MM.1S (cell line): ENCODE results near the gene LHFPL4.

Source experiments
- DNase-seq: peaks from one replicate; pipeline ENCODE4 v3.0.0-alpha.2; 2015
- H2AFZ ChIP-seq: fragments of 300-600 bp; sonication (generic); 2 replicates; pipeline ENCODE4 v1.6.0; 2016; ENCODE audit warnings: antibody characterized with exemption, low read length
- H3F3A ChIP-seq: fragments of 300-600 bp; sonication (generic); 2 replicates; pipeline ENCODE4 v1.6.1; 2016; ENCODE audit warnings: mild to moderate bottlenecking, antibody characterized with exemption, low read length, moderate library complexity, mixed read lengths; ENCODE audit not compliant: insufficient read depth
- H3K27ac ChIP-seq: fragments of 300-600 bp; sonication (generic); 2 replicates; pipeline ENCODE4 v1.5.1; 2016; ENCODE audit warnings: mild to moderate bottlenecking, low read length
- H3K27me3 ChIP-seq: fragments of 300-600 bp; sonication (generic); replicated peaks from 2 replicates; pipeline ENCODE4 v1.6.0; 2016; ENCODE audit warnings: low read length; ENCODE audit not compliant: insufficient read depth
- H3K36me3 ChIP-seq: fragments of 300-600 bp; sonication (generic); replicated peaks from 2 replicates; pipeline ENCODE4 v1.6.1; 2016; ENCODE audit warnings: mild to moderate bottlenecking, low read length, mixed read lengths; ENCODE audit not compliant: insufficient read depth
- H3K4me1 ChIP-seq: fragments of 300-600 bp; sonication (generic); 2 replicates; pipeline ENCODE4 v1.6.1; 2016; ENCODE audit warnings: low read length, mixed read lengths
- H3K4me2 ChIP-seq: fragments of 300-600 bp; sonication (generic); 2 replicates; pipeline ENCODE4 v1.6.0; 2016; ENCODE audit warnings: low read depth, low read length
- H3K4me3 ChIP-seq: fragments of 300-600 bp; sonication (generic); 2 replicates; pipeline ENCODE4 v1.5.1; 2016; ENCODE audit warnings: low read length, mixed read lengths
- H3K79me2 ChIP-seq: fragments of 300-600 bp; sonication (generic); 2 replicates; pipeline ENCODE4 v1.6.1; 2016; ENCODE audit warnings: mixed run types, low read length, mixed read lengths
- H3K9ac ChIP-seq: fragments of 300-600 bp; sonication (generic); 2 replicates; pipeline ENCODE4 v1.6.1; 2016; ENCODE audit warnings: low read length, mixed read lengths
- H3K9me2 ChIP-seq: fragments of 300-600 bp; sonication (generic); replicated peaks from 2 replicates; pipeline ENCODE4 v1.6.1; 2016; ENCODE audit warnings: mild to moderate bottlenecking, low read length, mixed read lengths; ENCODE audit not compliant: insufficient read depth
- H3K9me3 ChIP-seq: fragments of 300-600 bp; sonication (generic); replicated peaks from 2 replicates; pipeline ENCODE4 v1.6.1; 2016; ENCODE audit warnings: mild to moderate bottlenecking, low read length, mixed read lengths; ENCODE audit not compliant: insufficient read depth
- H4K20me1 ChIP-seq: fragments of 300-600 bp; sonication (generic); 2 replicates; pipeline ENCODE4 v1.6.1; 2016; ENCODE audit warnings: mild to moderate bottlenecking, low read length, moderate library complexity, mixed read lengths; ENCODE audit not compliant: insufficient read depth
- CTCF ChIP-seq: fragments of 300-600 bp; sonication (generic); IDR thresholded peaks from 2 replicates; pipeline ENCODE4 v1.5.1; 2016; ENCODE audit warnings: antibody characterized with exemption, low read length, mixed read lengths
- EZH2 ChIP-seq: fragments of 300-600 bp; sonication (generic); optimal IDR thresholded peaks from 2 replicates; pipeline ENCODE3; 2017; ENCODE audit warnings: low read depth, mild to moderate bottlenecking, antibody characterized with exemption, low read length, mixed read lengths
- EZH2phosphoT487 ChIP-seq: fragments of 300-600 bp; sonication (generic); IDR thresholded peaks from 2 replicates; pipeline ENCODE4 v1.6.1; 2018; ENCODE audit warnings: antibody characterized with exemption, low read length

Gene LHFPL4

DNA sequence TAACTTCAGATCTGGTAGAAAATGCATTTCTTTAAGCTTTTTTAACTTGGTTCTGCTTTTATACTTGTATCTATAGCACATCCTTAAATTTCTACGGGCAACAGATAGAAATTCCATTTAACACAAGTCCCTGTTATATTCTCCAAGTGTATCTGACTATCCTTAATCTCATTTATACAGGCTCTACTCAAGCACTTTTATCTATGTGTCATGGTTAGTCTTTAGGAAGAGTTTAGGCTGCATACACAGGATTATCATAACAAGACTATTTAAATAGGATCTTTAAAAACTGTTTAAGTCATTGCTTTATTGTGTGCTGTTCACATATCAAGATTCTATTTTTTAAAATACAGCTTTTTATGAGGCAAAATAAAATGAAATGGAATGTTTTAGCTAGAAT lies 103.5 kb downstream of the LHFPL4 start:
- TF ChIP-seq CTCF (no peak), EZH2phosphoT487 (no peak), EZH2 (no peak)
- Histone ChIP-seq H3K4me2 (no peak overlapping the region), H3K27me3 (no peaks in the 10 kb centered on the region), H3K9me2 (no peaks in the 10 kb centered on the region), H3K9me3 (no peaks in the 10 kb centered on the region), H2AFZ (no peak overlapping the region), H3K9ac (no peak overlapping the region), H3K79me2 (peaks cover 47% of the 10 kb centered on the region), H3K4me1 (peaks cover 14% of the 10 kb centered on the region), H3K36me3 (peaks cover 16% of the 10 kb centered on the region; the same call in 1 of the 2 replicates), H3F3A (peaks cover 16% of the 10 kb centered on the region; the same call in 1 of the 2 replicates), H3K27ac (no peak overlapping the region), H3K4me3 (no peak overlapping the region), H4K20me1 (0 out of 2 replicates have a peak, but pooled peaks cover 5% of the 10 kb centered on the region)
- no peak for DNase-seq

DNA sequence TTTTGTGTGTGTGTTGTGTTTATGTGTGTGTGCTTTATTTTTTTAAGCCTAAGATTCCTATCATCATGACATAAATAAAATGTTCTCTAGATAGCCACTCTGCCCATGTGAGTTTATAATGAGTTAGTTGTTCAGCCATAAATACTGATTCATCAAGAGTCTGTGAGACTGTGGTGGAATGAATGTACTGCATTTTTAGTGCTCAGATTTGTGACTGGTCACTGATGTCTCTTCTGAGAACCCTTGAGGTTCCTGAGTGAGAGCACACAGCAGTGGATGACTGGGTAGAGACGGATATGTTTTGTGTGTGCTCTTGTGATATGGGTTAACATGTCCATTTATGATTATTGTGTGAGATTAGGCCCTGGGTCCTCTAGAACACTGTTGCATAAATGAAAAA lies 105.0 kb downstream of the LHFPL4 start:
- Histone ChIP-seq H3K9me3 (no peaks in the 10 kb centered on the region), H4K20me1 (0 out of 2 replicates have a peak, but pooled peaks cover 5% of the 10 kb centered on the region), H3K9ac (no peak overlapping the region), H3F3A (peaks cover 16% of the 10 kb centered on the region; the same call in 1 of the 2 replicates), H3K36me3 (peaks cover 13% of the 10 kb centered on the region; the same call in 1 of the 2 replicates), H2AFZ (no peak overlapping the region), H3K4me2 (no peak overlapping the region), H3K27me3 (no peaks in the 10 kb centered on the region), H3K4me1 (peaks cover 14% of the 10 kb centered on the region), H3K27ac (no peak overlapping the region), H3K79me2 (peaks cover 44% of the 10 kb centered on the region), H3K9me2 (no peaks in the 10 kb centered on the region), H3K4me3 (no peak overlapping the region)
- TF ChIP-seq EZH2phosphoT487 (no peak), CTCF (no peak), EZH2 (no peak)
- no peak for DNase-seq
